HFFc6 (cell line): ENCODE data around the gene TTC6. TPM values are rescaled to one million over a fixed set of nuclear protein-coding genes. Genes with fewer than 3 reads are reported as not detected.

ENCODE experiments used
- DNase-seq: peaks from one replicate; pipeline ENCODE4 v3.0.0-alpha.2; 2018
- H3K27ac Mint-ChIP-seq: 2 replicates; pipeline ENCODE4 v1.8.0; 2020; ENCODE audit warnings: mild to moderate bottlenecking, mixed read lengths
- H3K27me3 Mint-ChIP-seq: 2 replicates; pipeline ENCODE4 v1.8.0; 2021; ENCODE audit warnings: mild to moderate bottlenecking, moderate library complexity, mixed read lengths; ENCODE audit not compliant: insufficient read depth
- H3K36me3 Mint-ChIP-seq: 2 replicates; pipeline ENCODE4 v1.8.0; 2021; ENCODE audit warnings: low read depth, mixed read lengths
- H3K4me1 Mint-ChIP-seq: 2 replicates; pipeline ENCODE4 v1.8.0; 2020; ENCODE audit warnings: low read depth, mixed read lengths
- H3K4me3 Mint-ChIP-seq: 2 replicates; pipeline ENCODE4 v1.8.0; 2020; ENCODE audit warnings: mild to moderate bottlenecking, moderate library complexity, mixed read lengths
- H3K9me3 Mint-ChIP-seq: 2 replicates; pipeline ENCODE4 v1.8.0; 2020; ENCODE audit warnings: mild to moderate bottlenecking, mixed read lengths
- CTCF ChIP-seq: fragments of 200-600 bp; sonication (generic); IDR thresholded peaks from 2 replicates; pipeline ENCODE4 v1.5.0; 2021; ENCODE audit warnings: antibody characterized with exemption, mild to moderate bottlenecking
- total RNA-seq, 6 experiments: library from RNA; stranded (reverse); fragmentation: NEBNext Ultra II Directional; extraction: Animal tissue kit (Norgen Biotek cat#: 25700); gene quantifications; 2 replicates in 1 of 6; 3 replicates in 5 of 6; pipeline ENCODE4 v1.2.3, GENCODE V29; 2021

TTC6 gene
- total RNA-seq, 6 experiments from 2014 or later: 0.38 to 1.2 (median 0.62) TPM; not detected in 2

DNA sequence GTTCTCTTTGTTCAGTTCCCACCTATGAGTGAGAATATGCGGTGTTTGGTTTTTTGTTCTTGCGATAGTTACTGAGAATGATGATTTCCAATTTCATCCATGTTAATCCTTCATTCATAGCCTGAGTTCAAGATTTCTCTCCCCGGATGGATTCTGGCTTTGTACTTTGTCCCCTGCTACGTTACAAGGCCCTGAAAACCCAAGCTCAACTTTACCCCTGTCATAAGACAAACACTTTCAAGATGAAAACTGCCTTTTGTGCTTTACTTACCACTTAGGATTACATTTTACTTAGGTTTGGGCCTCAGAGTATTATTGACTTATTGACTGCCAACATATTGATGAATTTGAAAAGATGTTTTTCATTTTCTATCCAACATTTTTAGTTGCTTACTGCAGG is 36.7 kb upstream of the TTC6 start:
- DNase-seq: no peak
- TF ChIP-seq CTCF: no peak
- H3K9me3 Mint-ChIP-seq: peaks cover 10% of the 10 kb centered on the region
- peaks cover 16% of the 10 kb centered on the region for H3K36me3 Mint-ChIP-seq
- H3K27ac Mint-ChIP-seq: no peak overlapping the region; the same call in 1 of the 2 replicates
- H3K4me1 Mint-ChIP-seq: peaks cover 15% of the 10 kb centered on the region; the same call in 1 of the 2 replicates
- peaks cover 1% of the 10 kb centered on the region for H3K27me3 Mint-ChIP-seq
- no peak overlapping the region for H3K4me3 Mint-ChIP-seq

DNA sequence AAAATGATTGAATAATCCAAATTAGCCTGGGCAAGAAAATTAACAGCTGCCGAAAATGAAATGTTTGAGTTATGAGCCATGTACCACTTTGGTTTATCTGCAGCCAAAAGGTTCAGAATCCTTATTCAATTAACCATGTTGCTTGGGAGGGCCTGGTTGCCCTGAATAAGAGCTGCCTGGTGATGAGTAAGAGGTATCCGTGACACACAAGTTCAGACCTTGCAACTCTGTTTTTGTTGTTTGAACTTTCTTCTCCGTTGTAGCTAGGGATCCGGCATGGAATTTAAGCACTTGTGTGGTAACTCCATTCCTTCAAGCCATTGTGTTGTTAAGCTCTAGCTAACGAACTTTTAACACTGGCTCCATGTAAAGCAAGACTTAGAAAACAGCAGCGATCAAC is 36.0 kb upstream of the TTC6 start:
- peaks cover 9% of the 10 kb centered on the region for H3K36me3 Mint-ChIP-seq
- no peak for TF ChIP-seq CTCF
- H3K4me3 Mint-ChIP-seq: no peak overlapping the region
- peaks cover 1% of the 10 kb centered on the region for H3K27me3 Mint-ChIP-seq
- DNase-seq: no peak
- peaks cover 15% of the 10 kb centered on the region; the same call in 1 of the 2 replicates for H3K4me1 Mint-ChIP-seq
- H3K9me3 Mint-ChIP-seq: peaks cover 10% of the 10 kb centered on the region
- H3K27ac Mint-ChIP-seq: no peak overlapping the region; the same call in 1 of the 2 replicates

DNA sequence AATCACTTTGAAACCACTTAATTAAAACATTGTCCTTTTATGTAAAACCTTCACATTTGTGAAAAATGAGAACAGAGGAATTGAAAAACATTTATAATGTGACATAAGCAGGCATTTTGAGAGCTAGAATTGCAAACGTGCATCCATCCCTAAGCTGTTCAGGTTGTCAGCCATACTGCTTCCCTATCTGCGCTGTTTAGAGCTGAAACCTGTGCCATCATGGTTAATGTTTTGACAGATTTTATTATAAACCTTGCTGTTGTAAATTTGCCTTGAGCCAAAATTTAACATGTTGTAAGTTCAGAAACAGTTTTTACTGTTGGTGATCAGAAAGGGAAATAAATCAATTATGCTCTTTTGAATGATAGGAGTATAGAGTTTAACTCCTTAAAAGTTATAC is 32.2 kb upstream of the TTC6 start:
- H3K4me1 Mint-ChIP-seq: peaks cover 20% of the 10 kb centered on the region; the same call in 1 of the 2 replicates
- no peak overlapping the region for H3K27ac Mint-ChIP-seq
- no peak overlapping the region for H3K4me3 Mint-ChIP-seq
- no peak for DNase-seq
- H3K9me3 Mint-ChIP-seq: no peaks in the 10 kb centered on the region
- no peaks in the 10 kb centered on the region; the same call in 1 of the 2 replicates for H3K27me3 Mint-ChIP-seq
- H3K36me3 Mint-ChIP-seq: no peaks in the 10 kb centered on the region
- no peak for TF ChIP-seq CTCF

GRCh38 chr14:37565550-37565949 is 29.9 kb upstream of the TTC6 start:
- DNase-seq: no peak
- H3K36me3 Mint-ChIP-seq: no peaks in the 10 kb centered on the region
- no peak overlapping the region for H3K4me3 Mint-ChIP-seq
- no peaks in the 10 kb centered on the region for H3K9me3 Mint-ChIP-seq
- H3K27ac Mint-ChIP-seq: no peak overlapping the region
- peak; percentile 62; the same call in 1 of the 2 replicates for TF ChIP-seq CTCF
- peaks cover 13% of the 10 kb centered on the region; the same call in 1 of the 2 replicates for H3K4me1 Mint-ChIP-seq
- H3K27me3 Mint-ChIP-seq: no peaks in the 10 kb centered on the region

- Mint-ChIP-seq H3K4me3 (no peak overlapping the region), H3K27me3 (no peaks in the 10 kb centered on the region; the same call in 1 of the 2 replicates), H3K4me1 (peaks cover 15% of the 10 kb centered on the region; the same call in 1 of the 2 replicates), H3K27ac (no peak overlapping the region), H3K9me3 (no peaks in the 10 kb centered on the region), H3K36me3 (no peaks in the 10 kb centered on the region)
- no peak for TF ChIP-seq CTCF
- no peak for DNase-seq
These were observed 28.5 kb upstream of the TTC6 start for GRCh38 chr14:37566811-37567371.
